HL-60 (cell line): ENCODE data around the gene UCP3.

Source experiments
- DNase-seq, 2 experiments: peaks; one replicate each; pipeline ENCODE4 v3.0.0-alpha.2; 2010 to 2020; ENCODE audit warnings: low read depth in 1 of 2, low spot score in 1 of 2
- H3K27ac ChIP-seq: fragments of 250-450 bp; sonication (Bioruptor Pico); replicated peaks from 2 replicates; pipeline ENCODE4 v1.5.1; 2020; ENCODE audit warnings: mild to moderate bottlenecking, moderate library complexity
- H3K27me3 ChIP-seq: fragments of 250-450 bp; sonication (Bioruptor Pico); 2 replicates; pipeline ENCODE4 v1.5.1; 2021; ENCODE audit warnings: mild to moderate bottlenecking, moderate library complexity; ENCODE audit not compliant: insufficient read depth, poor library complexity, severe bottlenecking
- H3K4me3 ChIP-seq: replicated peaks from 2 replicates; pipeline ENCODE4 v1.5.1; 2011; ENCODE audit warnings: mild to moderate bottlenecking, control low read depth, low read length; ENCODE audit not compliant: insufficient read depth
- CTCF ChIP-seq: IDR thresholded peaks from one replicate; pipeline ENCODE4 v1.5.1; 2011; ENCODE audit warnings: low read length, control low read depth, inconsistent platforms; ENCODE audit not compliant: insufficient read depth
- GABPA ChIP-seq: IDR thresholded peaks from 2 replicates; pipeline ENCODE4 v1.6.1; 2012; ENCODE audit warnings: low read depth
- POLR2AphosphoS5 ChIP-seq: IDR thresholded peaks from 2 replicates; pipeline ENCODE4 v1.6.1; 2012; ENCODE audit warnings: low read depth
- REST ChIP-seq: IDR thresholded peaks from 2 replicates; pipeline ENCODE4 v1.6.1; 2012; ENCODE audit warnings: low read depth; ENCODE audit not compliant: insufficient replicate concordance
- SPI1 ChIP-seq: IDR thresholded peaks from 2 replicates; pipeline ENCODE4 v1.6.1; 2012; ENCODE audit warnings: low read depth, mild to moderate bottlenecking, borderline replicate concordance

The UCP3 gene

GRCh38 chr11:74019860-74020259 lies 11.0 kb upstream of the UCP3 start:
- DNase-seq, result no peak
- Histone ChIP-seq H3K27me3 (no peaks in the 10 kb centered on the region), H3K27ac (peak overlapping the region; percentile 49), H3K4me3 (no peak overlapping the region)
- no peak for TF ChIP-seq CTCF
- no peak for TF ChIP-seq GABPA
- no peak for TF ChIP-seq REST
- no peak for TF ChIP-seq SPI1
- TF ChIP-seq POLR2AphosphoS5, result no peak

GRCh38 chr11:74019104-74019738 lies 10.3 kb upstream of the UCP3 start:
- no peak for DNase-seq
- TF ChIP-seq CTCF, result no peak
- H3K27ac ChIP-seq, result no peak overlapping the region; the same call in 1 of the 2 replicates

GRCh38 chr11:74018331-74019005 lies 9.6 kb upstream of the UCP3 start:
- DNase-seq, result peak; percentile 70 to 82

More at GRCh38 chr11:74019104-74019738, 10.3 kb upstream of the UCP3 start:
- H3K4me3 ChIP-seq, result no peak overlapping the region
- no peaks in the 10 kb centered on the region for H3K27me3 ChIP-seq

GRCh38 chr11:74017631-74018030 lies 8.7 kb upstream of the UCP3 start:
- no peak overlapping the region for H3K4me3 ChIP-seq
- DNase-seq, result no peak
- no peaks in the 10 kb centered on the region for H3K27me3 ChIP-seq
- TF ChIP-seq REST (no peak), CTCF (no peak), GABPA (no peak), POLR2AphosphoS5 (no peak), SPI1 (no peak)
- peak overlapping the region; percentile 46; the same call in 1 of the 2 replicates for H3K27ac ChIP-seq

More at GRCh38 chr11:74018331-74019005, 9.6 kb upstream of the UCP3 start:
- TF ChIP-seq SPI1 (peak; percentile 81), GABPA (no peak), CTCF (no peak)
- H3K4me3 ChIP-seq, result no peak overlapping the region
- H3K27ac ChIP-seq, result peak overlapping the region; percentile 46
- no peaks in the 10 kb centered on the region for H3K27me3 ChIP-seq
